IgD-negative memory B cell (primary cell): ENCODE data around the gene SFTPB. TPM values are rescaled to one million over a fixed set of nuclear protein-coding genes. Genes with fewer than 3 reads are reported as not detected.
"Not testable (repeated sequence)": the region's sequence is repeated elsewhere in the genome, so short reads cannot be mapped to it uniquely, and the experiment has no call there.

Source experiments
- H3K27ac Mint-ChIP-seq, 3 donors: one replicate each; pipeline ENCODE4 v1.8.0; 2020 to 2022; ENCODE audit warnings: mild to moderate bottlenecking in 3 of 3, mixed read lengths in 3 of 3, moderate library complexity in 1 of 3
- H3K27me3 Mint-ChIP-seq: one replicate; pipeline ENCODE4 v1.8.0; 2021; ENCODE audit warnings: mixed read lengths
- H3K36me3 Mint-ChIP-seq: one replicate; pipeline ENCODE4 v1.8.0; 2020; ENCODE audit warnings: mild to moderate bottlenecking, mixed read lengths
- H3K4me1 Mint-ChIP-seq, 3 donors: one replicate each; pipeline ENCODE4 v1.8.0; 2020 to 2022; ENCODE audit warnings: mixed read lengths in 3 of 3, mild to moderate bottlenecking in 1 of 3
- H3K4me3 Mint-ChIP-seq, 4 donors: one replicate each; pipeline ENCODE4 v1.8.0; 2020 to 2022; ENCODE audit warnings: mild to moderate bottlenecking in 4 of 4, mixed read lengths in 4 of 4, moderate library complexity in 3 of 4
- H3K9me3 Mint-ChIP-seq, 3 donors: one replicate each; pipeline ENCODE4 v1.8.0; 2020 to 2021; ENCODE audit warnings: mixed read lengths in 3 of 3, mild to moderate bottlenecking in 1 of 3
- polyA plus RNA-seq: library from polyadenylated mRNA; unstranded; fragments of 300-500 nt; fragmentation: Illumina TruSeq; gene quantifications from one replicate; pipeline ENCODE4 v1.2.3, GENCODE V29; 2021

SFTPB gene
- polyA plus RNA-seq, 1 donor from 2014 or later = not detected

DNA sequence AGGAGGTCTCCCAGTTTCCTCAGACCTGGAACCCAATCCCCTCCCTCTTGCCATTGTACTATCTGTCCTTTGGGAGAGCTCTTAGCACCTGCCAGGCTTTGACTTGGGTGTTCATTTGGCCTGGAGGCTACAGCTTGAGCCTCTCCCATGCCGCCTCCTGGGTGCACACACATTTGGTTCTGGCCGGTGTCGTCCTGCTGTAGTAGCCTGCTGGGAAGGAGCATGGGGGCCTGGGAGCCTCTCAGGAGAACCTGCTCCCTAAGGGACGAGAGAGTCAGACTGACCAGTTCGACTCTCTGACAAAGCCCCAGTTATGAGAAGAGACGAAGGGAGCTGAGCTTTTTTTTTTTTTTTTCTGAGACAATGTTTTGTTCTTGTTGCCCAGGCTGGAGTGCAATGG lies 7.4 kb upstream of the SFTPB start:
- Mint-ChIP-seq H3K4me3 (no peak overlapping the region), H3K36me3 (no peaks in the 10 kb centered on the region), H3K27me3 (peaks cover 2% of the 10 kb centered on the region), H3K9me3 (no peaks in the 10 kb centered on the region), H3K27ac (no peak overlapping the region), H3K4me1 (peaks cover 5 to 11% (median 6%) of the 10 kb centered on the region in 3 donors)

DNA sequence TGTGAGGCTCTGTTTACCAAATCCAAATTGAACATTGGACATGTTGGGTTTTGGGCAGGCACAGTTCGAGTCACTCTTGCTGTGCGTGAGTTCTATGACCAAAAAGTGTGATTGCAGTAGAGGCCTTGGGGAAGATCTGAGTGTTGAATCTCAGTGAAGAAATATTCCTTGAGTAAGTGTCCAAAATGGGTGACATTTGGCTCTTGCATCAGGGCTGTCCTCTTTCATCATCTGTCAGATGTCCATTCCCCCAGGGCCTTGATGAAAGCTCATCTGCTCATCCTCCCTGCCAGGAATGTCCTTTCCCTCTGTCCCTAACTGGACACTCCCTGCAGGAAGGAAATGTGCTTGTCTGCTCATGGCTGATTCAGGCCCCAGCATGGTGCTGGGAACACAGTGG lies 6.4 kb upstream of the SFTPB start:
- H3K36me3 Mint-ChIP-seq = no peaks in the 10 kb centered on the region
- peaks cover 2% of the 10 kb centered on the region for H3K27me3 Mint-ChIP-seq
- H3K4me1 Mint-ChIP-seq = peaks cover 6 to 15% (median 8%) of the 10 kb centered on the region in 3 donors
- H3K9me3 Mint-ChIP-seq = no peaks in the 10 kb centered on the region
- no peak overlapping the region for H3K4me3 Mint-ChIP-seq
- H3K27ac Mint-ChIP-seq = no peak overlapping the region

DNA sequence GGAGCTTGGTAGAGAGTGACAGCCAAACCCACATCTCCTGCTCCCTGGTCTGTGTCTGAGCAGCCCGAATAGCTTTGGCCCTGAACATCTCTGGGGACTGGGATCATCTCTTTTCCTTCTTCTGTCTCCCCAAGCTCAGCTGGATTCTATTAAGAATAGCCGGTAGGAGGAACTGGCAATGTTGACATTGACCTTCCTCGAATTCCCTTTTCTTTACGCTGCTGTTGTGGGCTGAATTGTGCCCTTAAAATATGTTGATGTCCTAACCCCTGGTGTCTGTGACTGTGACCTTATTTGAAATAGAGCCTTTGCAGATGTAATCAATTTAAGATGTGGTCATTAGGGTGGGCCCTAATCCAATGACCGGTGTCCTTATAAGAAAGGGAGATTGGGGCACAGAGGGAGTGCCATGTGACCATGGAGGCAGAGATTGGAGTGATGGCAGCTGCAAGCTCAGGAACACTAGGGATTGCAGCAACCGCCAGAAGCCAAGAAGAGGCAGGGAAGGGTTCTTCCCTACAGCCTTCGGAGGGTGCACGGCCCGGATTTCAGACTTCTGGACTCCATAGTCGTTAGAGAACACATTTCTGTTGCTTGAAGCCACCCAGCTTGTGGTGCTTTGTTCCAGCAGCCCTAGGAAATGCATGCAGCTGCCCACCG lies 5.8 kb upstream of the SFTPB start:
- Mint-ChIP-seq H3K36me3 (no peaks in the 10 kb centered on the region), H3K4me3 (no peak overlapping the region), H3K27me3 (peaks cover 3% of the 10 kb centered on the region), H3K9me3 (no peaks in the 10 kb centered on the region), H3K4me1 (peaks cover 6 to 16% (median 8%) of the 10 kb centered on the region in 3 donors), H3K27ac (no peak overlapping the region)

DNA sequence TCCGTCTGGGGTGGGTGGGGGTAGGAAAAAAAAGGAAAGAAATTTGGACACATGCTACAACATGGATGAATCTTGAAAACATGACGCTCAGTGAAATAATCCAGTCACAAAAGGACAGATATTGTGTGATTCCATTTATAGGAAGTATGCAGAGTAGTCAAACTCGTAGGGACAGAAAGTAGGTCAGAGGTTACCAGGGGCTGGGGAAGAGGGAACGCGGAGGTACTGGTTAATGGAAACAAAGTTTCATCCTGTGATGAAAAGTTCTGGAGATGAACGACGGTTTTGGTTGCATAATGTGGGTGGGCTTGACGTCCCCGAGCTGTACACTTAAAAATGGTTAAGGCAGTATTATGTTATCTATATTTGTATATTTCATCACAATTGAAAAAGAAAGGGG lies 4.5 kb upstream of the SFTPB start:
- Mint-ChIP-seq H3K4me3 (peak overlapping the region in 2 of 4 donors; percentile 32 to 49), H3K27ac (no peak overlapping the region), H3K27me3 (peaks cover 3% of the 10 kb centered on the region), H3K4me1 (peaks cover 8 to 16% (median 8%) of the 10 kb centered on the region in 3 donors), H3K9me3 (no peaks in the 10 kb centered on the region), H3K36me3 (no peaks in the 10 kb centered on the region)

DNA sequence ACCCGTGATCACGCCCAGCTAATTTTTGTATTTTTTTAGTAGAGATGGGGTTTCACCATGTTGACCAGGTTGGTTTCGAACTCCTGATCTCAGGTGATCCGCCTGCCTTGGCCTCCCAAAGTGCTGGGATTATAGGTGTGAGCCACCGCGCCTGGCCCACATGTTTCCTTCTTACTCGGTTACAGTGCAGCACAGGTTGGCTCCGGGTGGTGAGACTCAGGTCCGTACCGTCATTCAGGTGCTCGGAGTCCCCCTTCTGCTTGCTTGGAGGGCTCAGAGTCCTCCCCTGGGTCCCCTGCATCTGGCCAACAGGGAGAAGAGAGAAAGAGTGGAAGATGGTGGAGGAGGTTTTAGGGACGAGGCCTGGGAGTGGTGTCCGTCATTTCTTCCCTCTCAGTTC lies 2.4 kb upstream of the SFTPB start:
- not testable (repeated sequence) for H3K27me3 Mint-ChIP-seq, H3K36me3 Mint-ChIP-seq, H3K4me3 Mint-ChIP-seq, H3K9me3 Mint-ChIP-seq
- H3K27ac Mint-ChIP-seq = peak overlapping the region in 1 of 3 donors; percentile 45
- peaks cover 8 to 16% (median 8%) of the 10 kb centered on the region in 3 donors for H3K4me1 Mint-ChIP-seq

DNA sequence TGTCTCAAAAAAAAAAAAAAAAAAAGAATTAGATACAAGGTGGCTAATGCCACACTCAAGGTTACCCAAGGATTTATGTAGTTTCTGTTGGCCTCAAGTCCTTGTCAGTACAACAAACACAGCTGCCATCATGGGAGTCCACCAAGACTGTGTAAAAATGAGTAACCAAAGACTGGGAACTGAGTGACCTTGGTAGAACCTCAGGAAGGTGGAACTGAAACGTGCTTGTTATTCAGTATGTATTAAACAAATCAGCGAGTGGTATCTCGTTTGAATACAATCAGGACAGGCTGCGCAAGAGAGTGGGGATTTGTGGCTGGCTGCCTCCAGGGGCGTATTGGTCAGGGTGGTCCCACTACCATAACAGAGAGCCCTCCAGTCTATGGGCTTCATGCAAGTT lies 1.6 kb upstream of the SFTPB start:
- no peak overlapping the region for H3K27ac Mint-ChIP-seq
- no peaks in the 10 kb centered on the region for H3K9me3 Mint-ChIP-seq

DNA sequence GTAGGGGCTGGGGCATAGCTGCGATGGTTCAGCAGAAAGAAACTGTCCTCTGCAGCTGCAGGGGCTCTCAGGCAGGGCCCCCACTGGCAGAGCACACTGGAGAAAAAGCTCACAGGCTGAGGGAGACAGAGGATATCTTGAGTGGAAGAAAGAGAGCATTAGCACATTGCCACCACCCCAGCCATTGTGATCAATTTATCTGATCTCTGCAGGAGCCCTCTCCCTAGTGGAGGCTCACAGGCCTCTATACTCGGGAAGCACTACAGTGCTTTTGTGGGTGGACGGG lies 801 bp upstream of the SFTPB start:
- Mint-ChIP-seq H3K27me3 (peaks cover 3% of the 10 kb centered on the region), H3K9me3 (no peaks in the 10 kb centered on the region), H3K4me1 (peaks cover 8 to 13% (median 8%) of the 10 kb centered on the region in 3 donors), H3K4me3 (peak overlapping the region in 1 of 4 donors; percentile 17), H3K27ac (no peak overlapping the region), H3K36me3 (no peaks in the 10 kb centered on the region)

More for the DNA sequence above, 1.6 kb upstream of the SFTPB start:
- peak overlapping the region in 2 of 4 donors; percentile 4 to 9 for H3K4me3 Mint-ChIP-seq
- H3K4me1 Mint-ChIP-seq = peaks cover 8 to 16% (median 8%) of the 10 kb centered on the region in 3 donors
- H3K36me3 Mint-ChIP-seq = no peaks in the 10 kb centered on the region
- peaks cover 3% of the 10 kb centered on the region for H3K27me3 Mint-ChIP-seq

DNA sequence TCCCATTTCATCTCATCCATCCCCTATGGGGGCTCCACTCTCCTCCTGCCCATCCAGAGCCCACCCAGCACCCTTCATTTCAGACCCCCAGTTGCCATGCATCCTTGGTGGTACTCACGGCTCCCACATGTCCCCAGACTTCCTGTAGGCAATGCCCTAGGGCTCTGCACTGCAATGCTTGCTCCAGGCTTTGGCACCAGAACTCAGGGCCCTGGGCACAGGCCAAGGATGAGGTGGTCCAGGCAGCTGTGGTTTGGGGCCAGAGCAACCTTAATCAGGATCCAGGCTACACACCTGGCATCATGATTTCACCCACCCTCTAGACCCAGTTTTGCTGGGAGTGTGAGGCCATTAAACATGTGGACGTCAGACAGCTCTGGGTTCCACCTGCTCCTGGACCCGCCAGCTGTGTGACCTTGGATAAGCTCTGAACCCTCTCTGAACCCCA lies 414 bp downstream of the SFTPB start:
- no peaks in the 10 kb centered on the region for H3K36me3 Mint-ChIP-seq
- peaks cover 6 to 8% (median 8%) of the 10 kb centered on the region in 3 donors for H3K4me1 Mint-ChIP-seq
- peaks cover 3% of the 10 kb centered on the region for H3K27me3 Mint-ChIP-seq
- no peak overlapping the region for H3K4me3 Mint-ChIP-seq
- no peaks in the 10 kb centered on the region for H3K9me3 Mint-ChIP-seq
- no peak overlapping the region for H3K27ac Mint-ChIP-seq

DNA sequence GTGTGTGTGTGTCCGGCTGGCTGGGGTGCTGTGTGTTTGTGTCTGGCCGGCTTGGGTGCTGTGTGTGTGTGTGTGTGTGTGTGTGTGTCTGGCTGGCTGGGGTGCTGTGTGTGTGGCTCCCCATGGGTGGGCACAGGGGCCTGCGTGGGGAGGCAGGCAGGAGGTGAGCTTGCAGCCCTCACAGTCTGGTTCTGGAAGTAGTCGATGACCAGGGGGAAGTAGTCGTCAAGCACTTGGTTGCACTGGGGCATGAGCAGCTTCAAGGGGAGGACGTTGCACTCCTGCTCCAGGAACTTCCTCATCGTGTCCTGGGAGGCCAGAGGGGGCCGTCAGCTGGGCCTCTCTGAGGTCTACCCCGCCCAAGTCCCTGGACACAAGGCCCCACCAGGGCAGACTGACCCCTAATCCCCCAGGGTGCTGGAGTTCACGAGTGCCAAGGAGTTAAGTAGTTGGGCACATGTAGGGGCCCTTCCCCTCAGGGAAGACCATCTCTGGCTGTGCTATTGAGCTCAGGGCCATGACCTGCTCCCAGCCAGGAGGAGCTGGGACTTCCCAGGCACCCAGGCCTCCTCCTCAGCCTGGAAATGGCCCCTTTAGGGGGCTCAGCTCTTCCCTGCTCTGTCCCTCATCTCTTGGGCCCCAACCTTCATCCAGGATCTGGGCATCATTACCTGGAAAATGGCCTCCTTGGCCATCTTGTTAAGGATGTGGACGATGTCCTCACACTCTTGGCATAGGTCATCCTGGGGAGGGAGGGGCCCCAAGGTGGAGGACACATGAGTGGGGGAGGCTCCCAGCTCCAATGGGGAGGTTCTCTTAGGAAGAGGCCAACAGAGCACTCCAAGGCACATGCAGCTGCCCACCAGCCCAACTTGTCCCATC lies 1.3 kb downstream of the SFTPB start:
- Mint-ChIP-seq H3K27ac (no peak overlapping the region), H3K9me3 (no peaks in the 10 kb centered on the region), H3K36me3 (no peaks in the 10 kb centered on the region), H3K4me1 (peaks cover 3 to 5% (median 5%) of the 10 kb centered on the region in 3 donors), H3K4me3 (no peak overlapping the region), H3K27me3 (peaks cover 3% of the 10 kb centered on the region)

DNA sequence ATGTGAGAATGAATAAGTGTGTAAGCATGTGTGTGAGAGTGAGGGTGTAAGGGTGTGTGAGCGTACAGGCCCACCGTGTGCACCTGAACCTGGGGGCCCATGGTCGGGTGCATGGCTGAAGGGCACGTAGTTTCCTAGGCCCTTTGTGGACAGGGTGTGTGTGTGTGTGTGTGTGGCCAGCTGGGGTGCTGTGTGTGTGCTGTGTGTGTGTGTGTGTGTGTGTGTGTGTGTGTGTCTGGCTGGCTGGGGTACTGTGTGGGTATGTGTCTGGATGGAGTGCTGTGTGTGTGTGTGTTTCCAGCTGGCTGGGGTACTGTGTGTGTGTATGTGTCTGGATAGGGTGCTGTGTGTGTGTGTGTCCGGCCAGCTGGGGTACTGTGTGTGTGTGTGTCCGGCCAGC lies 2.0 kb downstream of the SFTPB start:
- Mint-ChIP-seq H3K9me3 (no peaks in the 10 kb centered on the region), H3K4me1 (peaks cover 3 to 5% (median 4%) of the 10 kb centered on the region in 3 donors), H3K27ac (no peak overlapping the region), H3K27me3 (peaks cover 3% of the 10 kb centered on the region), H3K36me3 (no peaks in the 10 kb centered on the region), H3K4me3 (no peak overlapping the region)

DNA sequence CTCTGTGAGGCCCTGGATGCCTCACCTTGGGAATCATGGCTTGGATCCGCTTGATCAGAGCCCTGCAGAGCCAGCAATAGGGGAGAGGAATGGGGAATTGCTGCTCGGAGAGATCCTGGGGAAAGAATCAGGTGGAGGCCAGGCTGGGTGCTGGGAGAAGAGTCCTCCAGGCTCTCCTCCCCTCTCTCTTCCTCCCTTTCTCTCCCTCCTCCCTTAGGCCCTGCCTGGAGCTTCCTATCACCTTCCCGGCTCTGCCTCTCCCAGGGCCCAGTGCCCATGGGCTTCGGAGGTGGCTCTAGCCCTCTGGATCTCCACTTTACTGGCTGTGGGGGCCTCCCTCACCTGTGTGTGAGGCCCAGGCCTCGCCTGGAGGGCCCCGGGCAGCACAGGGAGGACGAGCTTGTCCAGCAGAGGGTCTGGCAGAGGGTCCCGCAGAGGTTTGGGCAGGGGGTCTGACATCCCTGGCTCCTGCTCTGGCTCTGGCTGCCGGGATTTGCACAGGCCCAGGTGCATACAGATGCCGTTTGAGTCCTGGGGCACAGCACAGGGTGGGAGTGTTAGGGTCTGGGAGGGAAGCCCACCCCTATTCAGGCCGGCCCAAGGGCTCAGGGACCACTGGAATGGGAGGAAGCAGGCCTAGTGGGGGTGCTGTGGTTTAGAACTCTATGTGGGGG lies 2.6 kb downstream of the SFTPB start:
- H3K27ac Mint-ChIP-seq = no peak overlapping the region
- H3K9me3 Mint-ChIP-seq = no peaks in the 10 kb centered on the region
- peaks cover 3% of the 10 kb centered on the region for H3K27me3 Mint-ChIP-seq
- peaks cover 3 to 5% (median 3%) of the 10 kb centered on the region in 3 donors for H3K4me1 Mint-ChIP-seq
- no peaks in the 10 kb centered on the region for H3K36me3 Mint-ChIP-seq
- peak overlapping the region in 1 of 4 donors; percentile 74 for H3K4me3 Mint-ChIP-seq

DNA sequence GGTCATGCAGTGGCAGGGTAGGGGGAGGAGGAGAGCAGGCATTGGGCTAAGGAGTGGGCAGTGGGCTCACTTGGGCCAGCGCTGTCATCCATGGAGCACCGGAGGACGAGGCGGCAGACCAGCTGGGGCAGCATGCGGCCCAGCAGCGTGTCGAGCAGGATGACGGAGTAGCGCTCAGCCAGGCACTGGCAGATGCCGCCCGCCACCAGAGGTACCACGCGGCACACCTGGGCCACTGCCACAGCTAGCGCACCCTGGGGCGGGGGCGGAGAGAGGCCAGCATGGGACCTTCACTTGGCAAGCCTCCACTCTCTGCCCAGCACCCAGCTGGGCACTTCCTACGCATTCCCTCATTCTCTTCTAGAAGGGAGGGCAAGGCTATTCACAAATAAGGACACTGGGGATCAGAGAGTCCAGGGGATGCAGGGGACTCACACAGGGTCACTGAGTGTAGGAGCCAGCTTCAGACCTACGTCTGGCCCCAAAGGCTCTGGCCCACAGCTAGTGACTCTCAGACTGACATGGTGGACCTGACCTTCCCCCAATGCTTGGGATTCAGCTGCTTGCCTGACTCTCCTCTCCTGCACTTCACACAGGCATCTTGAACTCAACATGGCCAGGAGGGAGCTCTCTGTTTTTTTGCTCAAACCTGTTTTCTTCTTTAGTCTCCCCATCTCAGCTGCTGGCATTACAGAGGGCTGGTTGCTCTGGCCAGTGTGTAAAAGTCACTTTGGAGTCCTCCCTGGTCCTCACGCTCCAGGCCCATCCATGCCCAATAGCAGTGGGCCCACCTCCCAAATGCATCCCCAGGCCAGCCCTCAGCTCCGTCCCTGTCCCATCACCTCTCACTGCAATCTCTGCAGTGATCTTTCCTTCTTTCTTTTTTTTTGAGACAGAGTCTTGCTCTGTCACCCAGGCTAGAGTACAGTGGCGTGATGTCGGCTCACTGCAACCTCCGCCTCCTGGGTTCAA lies 4.1 kb downstream of the SFTPB start:
- peaks cover 0 to 3% (median 0%) of the 10 kb centered on the region in 3 donors for H3K4me1 Mint-ChIP-seq
- no peak overlapping the region for H3K4me3 Mint-ChIP-seq
- no peaks in the 10 kb centered on the region for H3K9me3 Mint-ChIP-seq
- H3K36me3 Mint-ChIP-seq = peaks cover 2% of the 10 kb centered on the region
- peaks cover 2% of the 10 kb centered on the region for H3K27me3 Mint-ChIP-seq
- H3K27ac Mint-ChIP-seq = peak overlapping the region in 1 of 3 donors; percentile 63

DNA sequence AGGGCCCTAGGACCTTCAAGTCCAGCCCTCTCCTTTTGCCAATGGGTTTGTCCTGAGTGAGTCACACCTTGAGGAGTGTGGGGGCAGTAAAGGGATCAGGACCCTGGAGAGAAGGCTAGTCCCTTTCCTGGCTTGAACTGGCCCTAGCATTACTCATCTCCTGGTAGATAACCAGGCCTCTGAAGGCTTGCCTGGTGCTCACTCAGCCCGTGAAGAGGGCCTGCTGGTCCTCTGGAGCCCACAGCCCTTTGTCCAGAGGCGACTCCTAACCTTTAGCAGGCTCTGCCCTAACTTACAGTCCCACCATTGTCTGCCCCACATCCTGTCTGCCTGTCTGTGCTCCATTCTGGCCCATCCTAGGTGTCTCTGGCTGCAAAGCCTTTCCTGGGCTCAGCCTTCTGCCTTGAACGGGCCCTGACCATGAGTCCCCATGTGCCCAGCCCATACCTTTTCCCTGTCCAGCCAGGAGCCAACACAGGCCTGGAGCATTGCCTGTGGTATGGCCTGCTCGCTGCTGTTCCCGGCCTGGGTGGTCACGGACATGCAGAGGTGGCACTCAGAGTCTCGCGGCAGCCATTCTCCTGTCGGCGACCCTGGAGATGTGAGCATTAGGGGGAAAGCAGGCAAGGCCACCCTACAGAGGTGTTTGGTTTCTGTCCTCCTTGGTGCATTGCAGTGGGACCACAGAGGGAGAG lies 5.0 kb downstream of the SFTPB start:
- Mint-ChIP-seq H3K36me3 (peaks cover 5% of the 10 kb centered on the region), H3K27me3 (no peaks in the 10 kb centered on the region), H3K27ac (no peak overlapping the region), H3K9me3 (no peaks in the 10 kb centered on the region), H3K4me1 (no peaks in the 10 kb centered on the region), H3K4me3 (peak overlapping the region in 1 of 4 donors; percentile 65)
